ENCODE results near the gene TMEM50B.
"Not testable (repeated sequence)": the region's sequence is repeated elsewhere in the genome, so short reads cannot be mapped to it uniquely, and the experiment has no call there.

TMEM50B gene

DNA sequence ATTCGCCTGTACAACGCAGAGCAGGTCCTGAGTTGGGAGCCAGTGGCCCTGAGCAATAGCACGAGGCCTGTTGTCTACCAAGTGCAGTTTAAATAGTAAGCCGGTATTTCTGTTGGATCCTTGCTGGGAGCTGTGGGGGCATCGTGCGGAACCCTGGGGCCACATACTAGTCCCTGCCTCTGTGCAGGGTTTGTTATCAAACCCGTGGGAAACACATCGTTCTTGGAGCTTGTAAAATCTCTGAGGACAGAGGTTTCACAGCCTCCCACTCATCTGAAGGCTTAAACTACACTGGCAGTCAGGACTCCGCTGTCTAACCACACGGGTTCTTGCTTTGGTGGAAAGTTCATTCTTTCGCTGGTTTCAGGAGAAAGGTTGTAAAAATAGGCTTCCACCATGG, 64.8 kb downstream of the TMEM50B start:
- peaks cover 71% of the 10 kb centered on the region for H3K79me2 ChIP-seq (ENCODE audit: insufficient read depth, low read length)
- H3K9me3 ChIP-seq (ENCODE audit: insufficient read depth, low read length, severe bottlenecking), result no peaks in the 10 kb centered on the region
- peaks cover 72% of the 10 kb centered on the region for H3K36me3 ChIP-seq (ENCODE audit: insufficient read depth, low read length)
- H3K27me3 ChIP-seq (ENCODE audit: insufficient read depth, low read length, poor library complexity), result no peaks in the 10 kb centered on the region
- no peaks in the 10 kb centered on the region for H3K4me1 ChIP-seq (ENCODE audit: insufficient read depth, low read length)
- H3K4me2 ChIP-seq (ENCODE audit: insufficient read depth, low read length), result no peak overlapping the region
- ATAC-seq (ENCODE audit: insufficient read depth, low read depth) (no peak), DNase-seq (no peak)
- no peak overlapping the region for H3K27ac ChIP-seq (ENCODE audit: low read length)
- H4K20me1 ChIP-seq (ENCODE audit: insufficient read depth, low read length), result peaks cover 42% of the 10 kb centered on the region
- TF ChIP-seq, protein P1, sequence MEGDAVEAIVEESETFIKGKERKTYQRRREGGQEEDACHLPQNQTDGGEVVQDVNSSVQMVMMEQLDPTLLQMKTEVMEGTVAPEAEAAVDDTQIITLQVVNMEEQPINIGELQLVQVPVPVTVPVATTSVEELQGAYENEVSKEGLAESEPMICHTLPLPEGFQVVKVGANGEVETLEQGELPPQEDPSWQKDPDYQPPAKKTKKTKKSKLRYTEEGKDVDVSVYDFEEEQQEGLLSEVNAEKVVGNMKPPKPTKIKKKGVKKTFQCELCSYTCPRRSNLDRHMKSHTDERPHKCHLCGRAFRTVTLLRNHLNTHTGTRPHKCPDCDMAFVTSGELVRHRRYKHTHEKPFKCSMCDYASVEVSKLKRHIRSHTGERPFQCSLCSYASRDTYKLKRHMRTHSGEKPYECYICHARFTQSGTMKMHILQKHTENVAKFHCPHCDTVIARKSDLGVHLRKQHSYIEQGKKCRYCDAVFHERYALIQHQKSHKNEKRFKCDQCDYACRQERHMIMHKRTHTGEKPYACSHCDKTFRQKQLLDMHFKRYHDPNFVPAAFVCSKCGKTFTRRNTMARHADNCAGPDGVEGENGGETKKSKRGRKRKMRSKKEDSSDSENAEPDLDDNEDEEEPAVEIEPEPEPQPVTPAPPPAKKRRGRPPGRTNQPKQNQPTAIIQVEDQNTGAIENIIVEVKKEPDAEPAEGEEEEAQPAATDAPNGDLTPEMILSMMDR (IDR thresholded peaks at IDR 0.05; ENCODE audit: borderline replicate concordance, extremely low read depth, low read length, poor library complexity, severe bottlenecking), result no peak
- TF ChIP-seq EZH2 (IDR thresholded peaks at IDR 0.05; ENCODE audit: borderline replicate concordance, low read depth, low read length, severe bottlenecking), result no peak
- H3K4me3 ChIP-seq (ENCODE audit: low read depth in 1 of 2, low read length in 2 of 2), result no peak overlapping the region
- no peak overlapping the region for H2AFZ ChIP-seq (ENCODE audit: low read depth, low read length)
- H3K9ac ChIP-seq (ENCODE audit: low read depth, low read length), result no peak overlapping the region

DNA sequence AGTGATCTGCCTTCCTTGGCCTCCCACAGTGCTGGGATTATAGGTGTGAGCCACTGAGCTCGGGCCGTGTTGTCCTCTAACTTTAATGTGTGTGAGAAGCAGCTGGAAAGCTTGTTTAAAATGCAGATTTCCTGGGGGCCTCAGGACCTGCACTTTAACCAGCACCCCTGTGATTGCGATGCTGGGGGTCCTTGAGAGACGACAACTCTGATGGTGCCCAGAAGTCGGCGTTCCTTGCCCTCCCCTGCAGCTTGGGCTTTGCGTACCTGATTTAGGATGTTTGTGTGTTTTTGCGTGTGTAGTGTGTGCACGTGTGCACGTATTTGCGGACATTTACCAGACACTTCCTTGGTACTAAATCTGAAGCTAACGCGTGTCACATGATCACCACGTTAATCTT, 65.7 kb downstream of the TMEM50B start:
- ATAC-seq (ENCODE audit: insufficient read depth, low read depth) (no peak), DNase-seq (no peak)
- no peak overlapping the region for H3K4me2 ChIP-seq (ENCODE audit: insufficient read depth, low read length)
- H3K4me3 ChIP-seq (ENCODE audit: low read depth in 1 of 2, low read length in 2 of 2), result no peak overlapping the region
- H3K27me3 ChIP-seq (ENCODE audit: insufficient read depth, low read length, poor library complexity), result no peaks in the 10 kb centered on the region
- peaks cover 44% of the 10 kb centered on the region for H4K20me1 ChIP-seq (ENCODE audit: insufficient read depth, low read length)
- no peak overlapping the region for H3K9ac ChIP-seq (ENCODE audit: low read depth, low read length)
- no peaks in the 10 kb centered on the region for H3K4me1 ChIP-seq (ENCODE audit: insufficient read depth, low read length)
- H3K27ac ChIP-seq (ENCODE audit: low read length), result no peak overlapping the region
- H3K36me3 ChIP-seq (ENCODE audit: insufficient read depth, low read length), result peaks cover 63% of the 10 kb centered on the region
- no peak overlapping the region for H2AFZ ChIP-seq (ENCODE audit: low read depth, low read length)
- H3K9me3 ChIP-seq (ENCODE audit: insufficient read depth, low read length, severe bottlenecking), result no peaks in the 10 kb centered on the region
- peaks cover 75% of the 10 kb centered on the region for H3K79me2 ChIP-seq (ENCODE audit: insufficient read depth, low read length)
- TF ChIP-seq, protein P1 (IDR thresholded peaks at IDR 0.05; ENCODE audit: borderline replicate concordance, extremely low read depth, low read length, poor library complexity, severe bottlenecking), result no peak
- TF ChIP-seq EZH2 (IDR thresholded peaks at IDR 0.05; ENCODE audit: borderline replicate concordance, low read depth, low read length, severe bottlenecking), result no peak

DNA sequence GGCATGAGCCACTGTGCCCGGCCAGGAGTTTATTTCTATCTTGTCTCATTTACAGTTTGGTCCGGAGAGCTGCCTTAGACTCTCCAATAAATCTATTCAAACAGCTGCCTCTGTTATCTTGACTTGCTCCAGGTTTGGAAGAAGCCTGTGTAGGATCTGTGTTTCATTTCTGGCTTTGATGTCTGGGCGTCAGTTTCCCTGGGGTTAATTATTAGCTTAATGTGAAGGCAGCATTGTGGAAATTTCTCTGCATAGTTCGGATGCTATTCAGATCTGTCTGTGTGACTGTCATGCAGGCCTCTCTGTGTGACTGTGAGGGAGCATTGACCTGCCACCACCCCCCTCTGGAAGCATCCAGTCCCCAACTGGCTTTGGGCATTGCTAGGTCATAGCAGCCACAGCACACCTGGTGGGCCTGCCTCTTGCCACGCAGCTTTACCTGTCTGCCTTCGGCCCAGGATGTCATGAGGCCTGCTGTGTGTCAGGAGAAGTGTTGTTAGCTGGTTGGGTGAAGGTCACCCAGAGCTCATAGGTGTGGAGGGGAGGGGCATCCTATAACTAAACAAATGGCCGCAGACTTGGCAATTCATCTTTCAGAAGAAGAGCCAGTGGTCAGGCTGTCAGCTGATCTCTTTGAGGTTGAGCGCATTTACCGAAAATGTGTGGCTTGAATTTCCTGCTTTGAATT, 66.8 kb downstream of the TMEM50B start:
- peaks cover 80% of the 10 kb centered on the region for H3K79me2 ChIP-seq (ENCODE audit: insufficient read depth, low read length)
- H3K4me2 ChIP-seq (ENCODE audit: insufficient read depth, low read length), result no peak overlapping the region
- H2AFZ ChIP-seq (ENCODE audit: low read depth, low read length), result no peak overlapping the region
- H3K4me3 ChIP-seq (ENCODE audit: low read depth in 1 of 2, low read length in 2 of 2), result no peak overlapping the region
- TF ChIP-seq, protein P1 (IDR thresholded peaks at IDR 0.05; ENCODE audit: borderline replicate concordance, extremely low read depth, low read length, poor library complexity, severe bottlenecking), result no peak
- no peak for TF ChIP-seq EZH2 (IDR thresholded peaks at IDR 0.05; ENCODE audit: borderline replicate concordance, low read depth, low read length, severe bottlenecking)
- H3K27ac ChIP-seq (ENCODE audit: low read length), result no peak overlapping the region
- no peaks in the 10 kb centered on the region for H3K27me3 ChIP-seq (ENCODE audit: insufficient read depth, low read length, poor library complexity)
- H3K9ac ChIP-seq (ENCODE audit: low read depth, low read length), result no peak overlapping the region
- no peaks in the 10 kb centered on the region for H3K9me3 ChIP-seq (ENCODE audit: insufficient read depth, low read length, severe bottlenecking)
- ATAC-seq (ENCODE audit: insufficient read depth, low read depth) (no peak), DNase-seq (no peak)
- no peaks in the 10 kb centered on the region for H3K4me1 ChIP-seq (ENCODE audit: insufficient read depth, low read length)
- H3K36me3 ChIP-seq (ENCODE audit: insufficient read depth, low read length), result peaks cover 56% of the 10 kb centered on the region
- peaks cover 49% of the 10 kb centered on the region for H4K20me1 ChIP-seq (ENCODE audit: insufficient read depth, low read length)

GRCh38 chr21:33412439-33412831, 67.3 kb downstream of the TMEM50B start:
- H3K9ac ChIP-seq (ENCODE audit: low read depth, low read length); H3K4me3 ChIP-seq (ENCODE audit: low read depth in 1 of 2, low read length in 2 of 2); DNase-seq; H3K27me3 ChIP-seq (ENCODE audit: insufficient read depth, low read length, poor library complexity); ATAC-seq (ENCODE audit: insufficient read depth, low read depth); H2AFZ ChIP-seq (ENCODE audit: low read depth, low read length); H3K4me2 ChIP-seq (ENCODE audit: insufficient read depth, low read length); H3K4me1 ChIP-seq (ENCODE audit: insufficient read depth, low read length); H3K27ac ChIP-seq (ENCODE audit: low read length); H3K9me3 ChIP-seq (ENCODE audit: insufficient read depth, low read length, severe bottlenecking): not testable (repeated sequence)
- Histone ChIP-seq H3K79me2 (ENCODE audit: insufficient read depth, low read length) (peaks cover 82% of the 10 kb centered on the region), H4K20me1 (ENCODE audit: insufficient read depth, low read length) (peaks cover 49% of the 10 kb centered on the region), H3K36me3 (ENCODE audit: insufficient read depth, low read length) (peaks cover 52% of the 10 kb centered on the region)
